Ectodermal cell (in vitro differentiated cells): Measurements from ENCODE around the gene PTPRR.

Source experiments
- H3K27ac ChIP-seq: 2 replicates; pipeline ENCODE4 v1.7.0; 2013; ENCODE audit warnings: mild to moderate bottlenecking, low read depth, low read length; ENCODE audit not compliant: insufficient read depth, poor library complexity, severe bottlenecking
- H3K27me3 ChIP-seq: 2 replicates; pipeline ENCODE4 v1.7.0; 2013; ENCODE audit warnings: mild to moderate bottlenecking, low read length; ENCODE audit not compliant: insufficient read depth, control insufficient read depth, poor library complexity, severe bottlenecking
- H3K36me3 ChIP-seq: one replicate; pipeline ENCODE4 v1.7.0; 2013; ENCODE audit warnings: low read length; ENCODE audit not compliant: control insufficient read depth, insufficient read depth
- H3K4me1 ChIP-seq: one replicate; pipeline ENCODE4 v1.7.0; 2013; ENCODE audit warnings: low read length; ENCODE audit not compliant: control insufficient read depth, insufficient read depth
- H3K4me3 ChIP-seq: 2 replicates; pipeline ENCODE4 v1.7.0; 2013; ENCODE audit warnings: low read depth, low read length, control low read depth; ENCODE audit not compliant: insufficient read depth
- H3K9me3 ChIP-seq: 2 replicates; pipeline ENCODE4 v1.7.0; 2013; ENCODE audit warnings: mild to moderate bottlenecking, low read length, moderate library complexity; ENCODE audit not compliant: control insufficient read depth
- WGBS, 2 experiments: methylation state at CpG; one replicate each; pipeline ENCODE4 v1.1.7; 2013; ENCODE audit warnings: missing lambda C conversion rate in 2 of 2; 5-methylcytosine and 5-hydroxymethylcytosine counted together

PTPRR gene

GRCh38 chr12:70619471-70620152 is 300.9 kb downstream of the PTPRR start:
- Histone ChIP-seq H3K4me1 (no peaks in the 10 kb centered on the region), H3K9me3 (no peaks in the 10 kb centered on the region), H3K27ac (no peak overlapping the region), H3K4me3 (no peak overlapping the region), H3K36me3 (no peaks in the 10 kb centered on the region), H3K27me3 (no peaks in the 10 kb centered on the region)
- 91 to 95% methylated on average over 5 of the region's 5 CpGs for WGBS, 2 experiments

DNA sequence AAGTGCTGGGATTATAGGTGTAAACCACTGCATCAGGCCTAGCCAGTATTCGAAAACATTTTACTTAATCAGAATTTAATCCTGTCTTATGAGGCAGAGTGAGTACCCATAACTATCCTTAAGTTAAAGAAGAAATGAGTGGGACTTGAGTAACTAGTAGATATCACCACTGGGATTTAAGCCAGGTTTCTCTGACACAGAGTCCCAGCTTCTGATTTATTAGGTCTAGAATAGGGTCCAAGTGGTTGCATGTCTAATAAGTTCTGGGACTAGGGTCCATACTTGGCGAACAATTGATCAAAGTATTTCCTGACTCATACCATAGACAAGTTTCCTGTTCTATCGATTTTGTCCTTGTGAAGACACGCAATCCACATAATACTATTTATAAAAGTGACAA is 302.2 kb downstream of the PTPRR start:
- Histone ChIP-seq H3K9me3 (no peaks in the 10 kb centered on the region), H3K27me3 (no peaks in the 10 kb centered on the region), H3K4me3 (no peak overlapping the region), H3K27ac (no peak overlapping the region), H3K36me3 (no peaks in the 10 kb centered on the region), H3K4me1 (no peaks in the 10 kb centered on the region)
- WGBS, 2 experiments = 97% methylated on average over 3 to 4 of the region's 4 CpGs

- no peaks in the 10 kb centered on the region for H3K9me3 ChIP-seq
- H3K36me3 ChIP-seq = no peaks in the 10 kb centered on the region
- no peaks in the 10 kb centered on the region for H3K27me3 ChIP-seq
- H3K4me3 ChIP-seq = no peak overlapping the region
- no peaks in the 10 kb centered on the region for H3K4me1 ChIP-seq
- WGBS, 2 experiments = 60 to 63% methylated on average over 1 to 4 of the region's 4 CpGs
- no peak overlapping the region for H3K27ac ChIP-seq
Measured at GRCh38 chr12:70617450-70617849, 303.1 kb downstream of the PTPRR start.

GRCh38 chr12:70615174-70615866 is 305.2 kb downstream of the PTPRR start:
- no peaks in the 10 kb centered on the region for H3K4me1 ChIP-seq
- H3K27ac ChIP-seq = no peak overlapping the region
- no peak overlapping the region for H3K4me3 ChIP-seq
- no peaks in the 10 kb centered on the region for H3K36me3 ChIP-seq
- peaks cover 4% of the 10 kb centered on the region for H3K27me3 ChIP-seq
- WGBS, 2 experiments = 72 to 79% methylated on average over 4 to 5 of the region's 5 CpGs
- no peaks in the 10 kb centered on the region for H3K9me3 ChIP-seq

DNA sequence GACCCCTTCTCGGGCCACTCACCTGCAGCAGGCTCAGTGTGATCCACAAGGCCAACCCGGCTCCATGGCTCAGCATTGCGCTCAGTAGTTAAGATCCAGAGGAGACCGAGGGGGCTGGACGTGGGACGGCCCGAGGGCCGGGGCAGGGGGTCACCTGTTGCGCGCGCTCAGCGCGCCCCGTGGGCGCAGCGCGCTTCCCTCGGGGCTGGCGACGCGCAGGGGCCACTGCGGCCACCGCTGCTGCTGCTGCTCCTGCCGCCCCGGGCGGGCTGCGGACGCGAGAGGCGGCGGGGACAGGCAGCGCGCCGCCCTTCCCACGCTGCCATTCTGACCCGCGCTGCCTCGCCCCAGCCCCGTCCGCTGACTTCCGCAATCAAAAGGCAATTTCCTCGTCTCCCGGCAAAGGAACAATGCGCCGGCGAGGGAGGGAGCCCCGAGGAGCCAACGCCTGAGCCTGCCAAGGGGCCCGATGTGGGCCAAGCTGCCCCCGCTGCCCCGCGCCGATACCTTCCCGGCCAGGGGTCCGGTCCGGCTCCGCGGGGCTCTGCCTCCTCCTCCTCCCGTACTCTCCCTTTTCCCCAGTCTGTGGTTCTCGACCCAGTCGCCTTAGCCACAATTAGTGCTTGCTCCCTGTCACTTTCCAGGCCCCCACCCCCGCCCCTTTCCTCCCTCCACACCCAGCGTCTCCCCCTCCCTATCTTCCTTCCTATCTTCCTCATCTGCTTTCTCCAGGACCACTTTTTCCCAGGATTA is 310.6 kb downstream of the PTPRR start:
- Histone ChIP-seq H3K36me3 (no peaks in the 10 kb centered on the region), H3K9me3 (no peaks in the 10 kb centered on the region), H3K27ac (no peak overlapping the region), H3K4me1 (no peaks in the 10 kb centered on the region), H3K4me3 (peak overlapping the region; percentile 26), H3K27me3 (peaks cover 26% of the 10 kb centered on the region)
- WGBS, 2 experiments = 1% methylated on average over 63 of the region's 63 CpGs

GRCh38 chr12:70609203-70609602 is 311.3 kb downstream of the PTPRR start:
- H3K27ac ChIP-seq = no peak overlapping the region
- H3K4me3 ChIP-seq = peak overlapping the region; percentile 26
- H3K4me1 ChIP-seq = no peaks in the 10 kb centered on the region
- 91% methylated on average over 2 of the region's 2 CpGs for whole genome bisulfite sequencing, 2 experiments
- H3K36me3 ChIP-seq = no peaks in the 10 kb centered on the region
- no peaks in the 10 kb centered on the region for H3K9me3 ChIP-seq
- H3K27me3 ChIP-seq = peaks cover 26% of the 10 kb centered on the region

- H3K27ac ChIP-seq = no peak overlapping the region
- WGBS, 2 experiments = 100% methylated on average over 1 of the region's 1 CpG; no CpG with 5 or more reads in 1 of the 2 experiments
- peaks cover 26% of the 10 kb centered on the region for H3K27me3 ChIP-seq
- no peaks in the 10 kb centered on the region for H3K36me3 ChIP-seq
- no peaks in the 10 kb centered on the region for H3K9me3 ChIP-seq
- H3K4me3 ChIP-seq = no peak overlapping the region
- H3K4me1 ChIP-seq = no peaks in the 10 kb centered on the region
Measured at GRCh38 chr12:70608184-70608583, 312.4 kb downstream of the PTPRR start.

DNA sequence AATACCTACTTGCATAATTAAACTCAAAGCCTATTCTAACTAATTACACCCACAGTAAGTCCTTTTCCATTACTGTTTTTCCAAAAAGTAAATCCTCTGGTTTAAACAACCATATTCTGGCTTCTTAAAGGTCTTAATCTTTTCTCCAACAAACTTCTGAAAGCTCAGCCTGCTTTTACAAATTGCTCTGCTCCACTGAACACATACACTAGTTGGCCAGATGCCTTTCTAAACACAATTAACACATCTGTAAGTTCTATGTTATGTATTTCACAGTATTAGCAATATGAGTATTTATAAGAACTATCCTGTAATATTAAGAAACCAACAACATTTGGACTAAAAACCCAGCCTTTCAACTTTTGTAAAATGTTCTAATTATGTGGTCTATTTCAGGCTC is 313.4 kb downstream of the PTPRR start:
- Histone ChIP-seq H3K4me3 (no peak overlapping the region), H3K36me3 (no peaks in the 10 kb centered on the region), H3K4me1 (no peaks in the 10 kb centered on the region), H3K27ac (no peak overlapping the region), H3K27me3 (peaks cover 26% of the 10 kb centered on the region), H3K9me3 (no peaks in the 10 kb centered on the region)

GRCh38 chr12:70605976-70606375 is 314.6 kb downstream of the PTPRR start:
- no peaks in the 10 kb centered on the region for H3K36me3 ChIP-seq
- H3K9me3 ChIP-seq = no peaks in the 10 kb centered on the region
- no peak overlapping the region for H3K27ac ChIP-seq
- H3K4me1 ChIP-seq = no peaks in the 10 kb centered on the region
- peaks cover 26% of the 10 kb centered on the region for H3K27me3 ChIP-seq
- WGBS, 2 experiments = 95 to 100% methylated on average over 4 to 5 of the region's 5 CpGs
- H3K4me3 ChIP-seq = no peak overlapping the region

GRCh38 chr12:70604662-70605061 is 315.9 kb downstream of the PTPRR start:
- no peaks in the 10 kb centered on the region for H3K36me3 ChIP-seq
- peaks cover 15% of the 10 kb centered on the region for H3K27me3 ChIP-seq
- no peak overlapping the region for H3K4me3 ChIP-seq
- H3K4me1 ChIP-seq = no peaks in the 10 kb centered on the region
- H3K27ac ChIP-seq = no peak overlapping the region
- H3K9me3 ChIP-seq = no peaks in the 10 kb centered on the region
- 90 to 93% methylated on average over 3 of the region's 4 CpGs for WGBS, 2 experiments
